ENCODE data around the gene MRPL58.

GRCh38 chr17:75011401-75012095 lies 922 bp upstream of the MRPL58 start:
- TF ChIP-seq ZNF384 (IDR thresholded peaks at IDR 0.05) (no peak), BHLHE40 (IDR thresholded peaks at IDR 0.05; ENCODE audit: borderline replicate concordance) (no peak), SP1 (IDR thresholded peaks at IDR 0.05) (no peak), FOXM1 (IDR thresholded peaks at IDR 0.05; ENCODE audit: borderline replicate concordance) (no peak), SUZ12 (IDR thresholded peaks at IDR 0.05) (no peak), ELF4 (IDR thresholded peaks at IDR 0.05) (no peak), HDGF (IDR thresholded peaks at IDR 0.05; ENCODE audit: borderline replicate concordance) (no peak), TARDBP (IDR thresholded peaks at IDR 0.05) (no peak)
